HG03460 (cell line): ENCODE measurements around the gene SULF2.

Source experiments
- ATAC-seq: cut with Tn5 transposase; IDR thresholded peaks from one replicate; pipeline ENCODE4 v1.9.1; 2021; ENCODE audit not compliant: unreplicated experiment

SULF2 gene

GRCh38 chr20:47785854-47786764 is 828 bp upstream of the SULF2 start:
- ATAC-seq: no peak

GRCh38 chr20:47784599-47785310 is 526 bp downstream of the SULF2 start:
- ATAC-seq: no peak

DNA sequence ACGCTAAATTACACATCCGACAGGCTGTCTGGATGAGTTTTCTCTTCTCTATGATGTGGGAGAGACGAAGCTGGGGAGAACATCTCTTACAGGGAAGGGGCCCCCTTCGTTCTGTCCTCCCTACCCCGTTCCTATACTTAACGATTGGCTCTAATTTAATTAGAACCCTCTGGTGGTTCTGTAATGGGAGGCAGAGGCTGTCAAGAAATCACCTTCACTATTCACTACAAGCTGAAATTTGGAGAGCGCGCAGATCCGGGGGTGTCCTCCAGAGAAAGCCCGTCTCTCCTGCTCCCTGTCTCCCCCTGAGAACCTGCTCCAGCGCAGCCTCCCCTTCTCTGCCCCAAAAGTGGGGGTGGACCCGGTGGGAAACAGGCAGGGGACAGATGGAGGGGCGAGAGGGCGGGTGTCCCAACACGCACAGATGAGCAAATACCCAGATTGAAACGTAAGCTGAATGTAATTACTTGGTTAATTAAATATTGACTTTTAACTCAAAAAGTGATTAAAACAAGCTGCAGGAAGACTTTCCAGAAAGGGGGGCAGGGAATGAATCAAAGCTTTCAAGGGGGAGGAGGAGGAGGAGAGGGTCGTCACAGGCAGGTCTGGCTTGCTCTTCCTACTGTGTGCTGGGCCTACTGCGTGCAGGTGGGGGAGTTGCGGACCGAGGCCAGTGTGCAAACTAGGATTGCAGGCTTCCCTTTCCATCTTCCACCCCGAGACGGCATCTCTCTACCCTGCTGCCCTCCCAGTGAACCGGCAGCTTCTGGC is 1.3 kb downstream of the SULF2 start:
- no peak for ATAC-seq

DNA sequence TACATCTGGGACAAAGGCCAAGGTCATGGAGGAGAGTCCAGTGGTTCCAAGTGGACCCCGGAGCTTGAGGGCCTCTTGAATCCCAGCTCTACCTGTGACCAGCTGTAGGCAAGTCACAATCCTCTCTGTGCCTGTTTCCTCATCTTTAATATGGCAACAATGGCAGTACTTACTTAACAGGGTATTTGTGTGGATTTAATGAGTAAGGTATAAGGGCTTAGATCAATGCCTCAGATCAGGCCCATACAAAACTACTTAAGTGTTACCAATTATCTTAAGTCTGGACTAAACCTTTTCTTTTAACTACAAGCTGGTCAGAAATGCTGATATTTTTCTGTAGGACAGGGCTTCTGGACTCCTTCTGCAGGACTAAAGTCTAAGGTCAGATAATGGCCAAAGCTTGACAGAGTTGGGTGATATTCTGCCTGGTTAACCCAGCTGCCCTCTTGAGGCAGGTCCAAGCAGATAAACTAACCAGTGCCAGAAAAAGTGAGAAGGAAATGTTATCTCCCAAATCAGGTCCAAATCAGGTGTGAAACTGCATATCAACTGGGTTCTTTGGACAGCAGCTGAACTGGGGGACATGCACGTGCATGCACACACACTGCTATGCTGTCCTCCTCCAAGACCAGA is 2.2 kb downstream of the SULF2 start:
- ATAC-seq: no peak

GRCh38 chr20:47782076-47782475 is 3.2 kb downstream of the SULF2 start:
- ATAC-seq: no peak

DNA sequence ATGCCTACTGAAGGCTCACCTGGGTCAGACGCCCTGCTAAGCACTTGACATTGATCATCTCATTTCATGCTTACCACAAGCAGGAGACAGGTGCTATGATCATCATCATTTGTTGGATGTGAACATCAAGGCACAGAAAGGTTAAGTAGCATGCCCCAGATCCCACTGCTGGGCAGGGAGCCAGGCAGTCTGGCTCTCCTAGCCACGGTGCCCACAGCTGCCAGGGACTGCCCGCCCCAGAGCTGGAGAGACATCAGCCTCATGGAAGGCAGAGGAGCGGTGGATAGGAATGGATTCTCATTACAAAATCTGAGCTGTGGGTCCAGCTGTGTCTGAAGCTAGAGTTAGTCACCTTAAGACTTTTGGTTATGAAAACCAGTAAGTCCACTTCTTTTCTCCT is 3.6 kb downstream of the SULF2 start:
- no peak for ATAC-seq

- ATAC-seq: no peak
Measured at GRCh38 chr20:47780720-47781389, 4.4 kb downstream of the SULF2 start.

DNA sequence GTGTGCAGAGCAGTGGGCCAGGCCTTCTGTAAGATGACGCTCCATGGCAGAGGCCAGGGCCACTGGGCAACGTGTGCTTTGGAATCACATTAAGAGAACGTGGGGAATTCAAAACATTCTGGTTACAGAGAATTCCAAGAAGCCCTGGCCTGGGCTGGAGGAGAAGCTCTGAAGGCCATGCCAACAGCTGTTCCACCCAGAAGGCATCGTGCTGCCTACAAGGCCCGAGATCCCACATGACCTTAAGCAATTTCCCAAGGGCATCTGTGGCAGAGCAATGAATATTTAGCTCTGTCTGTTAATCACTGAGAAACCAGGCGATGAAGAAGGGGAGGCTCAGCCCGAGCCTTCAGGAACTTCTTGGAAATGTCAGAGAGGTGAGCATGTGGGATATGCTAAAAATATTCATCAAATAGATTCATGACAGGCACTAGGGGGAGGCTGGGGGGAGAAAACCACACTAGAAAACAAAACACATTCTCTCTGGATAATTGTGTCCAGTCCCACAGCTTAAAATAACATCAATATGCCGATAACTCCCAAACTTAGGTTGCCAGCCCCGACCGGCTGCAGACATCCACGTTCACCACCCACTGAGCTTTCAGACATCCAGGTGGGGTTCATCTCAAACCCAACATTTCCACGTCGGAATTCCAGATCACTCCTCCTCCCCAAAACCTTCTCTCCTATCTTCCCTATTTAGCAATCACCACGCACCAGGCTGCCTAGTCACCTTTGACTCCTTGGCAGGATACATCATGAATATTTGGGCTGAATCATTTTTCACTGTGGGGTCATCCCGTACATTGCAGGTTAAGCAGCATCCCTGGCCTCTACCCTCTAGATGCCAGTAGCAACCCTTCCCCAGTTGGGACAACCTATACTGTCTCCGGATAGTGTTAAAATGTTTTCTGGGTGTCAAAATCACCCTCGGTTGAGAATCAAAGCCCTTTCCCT is 6.6 kb downstream of the SULF2 start:
- ATAC-seq: no peak

DNA sequence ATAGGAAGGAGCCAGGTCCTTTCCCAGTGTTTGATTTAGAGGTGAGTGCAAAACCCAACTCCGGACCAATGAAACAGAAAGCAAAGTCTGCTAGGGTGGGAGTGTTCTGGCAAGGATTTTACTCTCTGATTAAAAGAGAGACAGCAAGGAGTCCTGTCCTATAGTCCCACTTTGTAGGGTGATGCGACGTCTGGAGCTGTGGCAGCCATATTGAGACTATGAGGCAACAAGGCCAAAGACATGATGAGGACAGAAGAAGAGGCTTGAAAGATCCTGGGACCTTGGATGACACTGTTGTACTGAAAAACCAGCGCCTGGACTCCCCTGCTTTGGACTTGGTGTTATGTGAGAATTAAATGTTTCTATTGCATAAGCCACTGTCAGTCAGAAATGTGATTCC is 8.1 kb downstream of the SULF2 start:
- ATAC-seq: no peak

DNA sequence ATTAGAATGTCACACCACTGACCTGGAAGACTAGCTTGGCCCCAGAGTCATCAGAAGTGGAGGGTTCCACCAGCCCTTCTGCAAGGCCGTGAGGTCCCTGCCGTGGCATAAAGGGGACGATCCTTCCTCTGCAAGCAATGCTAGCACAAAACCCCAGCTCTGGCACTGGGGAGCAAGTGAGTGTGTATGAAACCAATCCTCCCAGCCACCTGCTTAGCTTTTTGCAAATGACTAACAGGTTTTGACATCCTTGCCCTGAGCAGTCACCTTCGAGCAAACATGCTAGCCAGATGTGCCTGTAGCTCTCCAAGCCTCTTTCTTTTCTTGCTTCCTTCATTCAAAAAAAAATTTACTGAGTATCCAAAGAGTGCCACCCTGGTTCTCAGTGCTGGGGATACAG is 8.6 kb downstream of the SULF2 start:
- ATAC-seq: no peak

DNA sequence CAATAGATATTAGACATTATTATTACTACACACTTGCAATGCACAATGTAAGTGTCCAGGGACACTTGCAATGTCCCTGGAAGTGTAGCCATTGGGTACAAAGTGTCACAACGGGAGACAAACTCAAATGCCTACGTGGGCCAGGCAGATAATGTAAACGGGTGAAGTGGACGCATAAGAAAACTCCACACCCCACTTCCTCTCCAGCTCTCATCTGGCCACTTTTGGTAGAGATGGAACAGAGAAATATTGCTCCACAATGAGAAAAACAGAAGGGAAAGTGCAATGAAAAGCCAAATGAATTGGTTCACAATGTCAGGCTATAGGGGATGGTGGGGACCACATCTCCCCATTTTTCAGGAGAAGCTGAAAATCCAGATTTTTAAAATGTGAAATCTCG is 9.4 kb downstream of the SULF2 start:
- no peak for ATAC-seq

DNA sequence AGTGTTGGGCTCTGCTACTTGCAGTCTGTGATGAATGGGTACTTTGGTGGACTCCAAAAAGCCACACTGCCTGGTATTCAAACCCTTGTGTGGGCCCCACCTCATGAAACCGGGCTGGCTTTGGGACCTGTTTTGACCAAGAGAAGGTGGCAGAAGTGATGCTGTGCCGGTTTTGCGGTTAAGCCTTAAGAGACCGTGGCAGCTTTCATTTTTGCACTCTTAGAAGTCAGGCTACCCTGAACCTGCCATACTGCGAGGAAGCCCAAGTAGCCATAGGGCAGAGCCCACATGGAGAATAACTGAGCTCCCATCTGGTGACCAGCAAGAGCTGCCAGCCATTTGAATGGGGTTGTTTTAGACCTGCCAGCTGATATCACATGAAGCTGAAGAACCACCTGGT is 10.2 kb downstream of the SULF2 start:
- no peak for ATAC-seq

DNA sequence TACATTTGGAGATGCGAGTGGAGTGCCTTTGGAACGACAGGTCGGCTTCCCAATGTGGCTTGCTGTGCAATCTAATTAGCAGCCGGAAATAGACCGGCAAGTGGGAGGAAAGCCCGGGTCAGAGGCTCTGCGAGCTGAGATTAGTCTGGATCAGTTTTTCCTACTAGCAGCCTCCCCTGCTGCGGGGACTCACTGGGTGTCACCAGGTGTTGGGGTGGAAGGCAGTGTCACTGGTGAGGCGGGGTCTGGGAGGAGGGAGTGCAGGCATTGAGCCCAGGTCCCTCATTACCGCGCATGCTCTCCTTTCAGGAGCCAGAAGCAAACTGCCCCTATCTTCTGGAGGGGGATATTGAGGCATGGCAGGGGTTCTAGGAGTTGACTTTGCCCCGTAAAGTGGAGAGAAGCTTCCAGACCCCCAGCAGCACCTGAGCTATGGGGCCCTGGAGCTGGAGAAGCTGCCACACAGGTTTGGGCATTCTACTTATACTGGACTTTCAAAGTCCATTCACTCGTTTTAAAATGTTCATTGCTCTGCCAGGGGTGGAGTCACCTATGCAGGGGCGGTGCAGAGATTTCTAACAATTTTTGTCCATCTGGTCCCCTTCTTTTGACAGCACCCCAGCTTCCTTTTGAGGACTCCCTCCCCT is 11.0 kb downstream of the SULF2 start:
- ATAC-seq: no peak

- no peak for ATAC-seq
Measured at GRCh38 chr20:47773371-47773786, 11.9 kb downstream of the SULF2 start.

DNA sequence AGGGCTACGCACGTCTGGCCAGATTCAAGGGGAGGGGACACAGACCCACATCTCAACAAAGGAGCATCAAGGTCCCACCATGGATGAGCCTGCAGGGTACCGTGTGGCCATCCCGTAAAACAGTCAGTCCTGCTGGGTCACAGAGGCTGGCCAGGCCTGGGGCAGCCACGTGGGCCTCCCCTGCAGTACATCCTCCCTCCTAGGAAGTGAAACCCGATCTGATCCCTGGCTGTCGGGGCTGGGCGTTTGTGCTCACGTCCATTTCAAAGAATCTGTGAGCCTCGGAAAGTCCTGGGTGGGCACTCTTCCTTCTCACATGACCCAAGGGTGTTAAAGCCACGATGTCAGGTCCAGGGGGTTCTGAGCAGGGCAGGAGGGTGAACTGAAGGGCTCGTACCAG is 14.3 kb downstream of the SULF2 start:
- no peak for ATAC-seq

DNA sequence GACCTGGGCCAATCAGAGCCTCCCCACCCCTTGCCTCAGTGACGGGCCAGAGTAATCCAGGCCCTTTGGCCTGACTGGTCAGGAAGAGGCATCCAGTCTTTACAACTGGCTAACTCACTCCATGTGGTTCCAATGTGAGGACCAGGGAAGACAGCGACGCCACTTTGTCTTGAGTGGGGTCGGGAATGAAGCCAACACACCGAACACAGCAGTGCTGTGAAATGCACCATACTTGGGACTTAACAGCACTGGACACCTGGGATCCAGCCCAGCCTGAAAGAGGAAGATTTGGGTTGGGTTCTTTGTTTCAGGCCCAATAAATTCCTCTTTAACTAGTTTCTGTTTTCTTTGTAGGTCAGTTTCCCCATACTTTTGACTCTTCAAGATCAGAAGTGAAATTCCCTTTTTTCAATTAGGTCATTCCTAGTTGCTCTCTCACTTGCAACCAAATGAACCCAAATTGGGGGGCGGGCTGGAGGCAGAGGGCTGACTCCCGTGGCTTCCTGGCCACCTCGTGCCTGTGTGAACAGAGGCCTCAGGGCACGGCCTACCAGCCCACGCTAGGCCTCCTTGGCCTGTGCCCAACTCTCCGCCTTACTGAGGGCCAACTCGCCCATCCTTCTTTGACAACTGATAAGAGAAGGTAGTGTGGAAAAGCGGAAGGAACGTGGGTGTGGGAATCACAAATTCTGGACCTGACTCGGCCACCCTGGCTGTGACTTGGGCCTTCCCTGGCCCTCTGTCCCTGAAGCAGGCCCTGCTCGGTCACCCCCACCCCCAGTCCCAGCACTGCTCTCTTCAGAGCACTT is 17.1 kb downstream of the SULF2 start:
- no peak for ATAC-seq

DNA sequence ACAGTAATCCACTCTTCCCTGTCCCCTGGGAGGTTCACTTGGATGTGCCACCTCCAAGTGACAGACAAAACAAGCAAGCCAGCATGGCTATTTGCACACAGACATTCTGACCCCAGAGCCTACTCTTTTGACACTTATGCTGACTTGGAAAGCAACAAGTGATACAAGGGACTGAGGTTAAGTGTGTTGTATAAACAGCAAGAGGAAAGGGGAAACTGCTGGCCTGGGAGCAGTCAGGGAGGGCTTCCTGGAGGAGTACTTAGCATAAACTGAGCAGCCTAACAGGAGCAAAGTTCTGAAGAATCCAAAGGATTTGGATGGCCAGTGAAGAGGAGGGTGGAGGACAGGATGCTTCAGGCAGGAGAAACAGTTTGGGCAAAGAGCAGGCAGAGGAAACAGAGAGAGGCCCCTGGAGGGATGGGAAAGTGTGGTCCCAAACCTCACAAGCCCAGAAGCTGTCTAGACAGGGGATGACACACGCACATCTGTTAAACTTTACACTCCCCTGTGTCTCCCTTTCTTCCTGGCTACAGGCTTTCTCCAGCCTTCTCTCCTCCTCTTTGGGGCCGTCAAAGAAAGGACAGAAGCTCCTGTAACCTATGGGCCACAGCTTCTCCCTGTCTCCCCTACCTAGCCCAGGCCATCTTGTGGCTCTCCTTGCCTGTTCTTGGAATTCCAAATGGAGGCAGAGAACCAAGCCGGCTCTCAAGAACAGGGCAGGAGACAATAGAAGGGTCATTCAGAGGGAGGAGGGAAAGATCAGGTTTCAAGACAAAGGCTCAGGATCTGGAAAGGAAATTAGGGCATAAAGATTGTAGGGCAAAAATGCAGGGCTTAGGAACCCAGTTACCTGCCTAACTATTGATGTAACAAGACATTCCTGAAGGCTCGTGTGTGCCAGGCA is 19.3 kb downstream of the SULF2 start:
- ATAC-seq: no peak
